Stimulated activated CD4-positive, alpha-beta T cell treated with anti-CD3 and anti-CD28 coated beads, Interleukin-4, amount 100 ng/mL, for 24 hours (primary cell): ENCODE data around the gene FBXW11.
"Not testable (repeated sequence)": the region's sequence is repeated elsewhere in the genome, so short reads cannot be mapped to it uniquely, and the experiment has no call there.

Experiments
- DNase-seq: peaks from one replicate; pipeline ENCODE4 v3.0.0-alpha.2; 2020

Gene FBXW11

GRCh38 chr5:171979606-171980005 lies 26.8 kb downstream of the FBXW11 start:
- DNase-seq: no peak

- DNase-seq: no peak
Measured at GRCh38 chr5:171978519-171978918, 27.9 kb downstream of the FBXW11 start.

GRCh38 chr5:171978016-171978415 lies 28.4 kb downstream of the FBXW11 start:
- DNase-seq: no peak

GRCh38 chr5:171977244-171977950 lies 29.0 kb downstream of the FBXW11 start:
- DNase-seq: not testable (repeated sequence)

GRCh38 chr5:171975877-171976667 lies 30.4 kb downstream of the FBXW11 start:
- no peak for DNase-seq

- no peak for DNase-seq
Measured at GRCh38 chr5:171975262-171975876, 31.1 kb downstream of the FBXW11 start.

GRCh38 chr5:171970826-171971225 lies 35.6 kb downstream of the FBXW11 start:
- DNase-seq: no peak

- DNase-seq: no peak
Measured at GRCh38 chr5:171969288-171969880, 37.1 kb downstream of the FBXW11 start.

- no peak for DNase-seq
Measured at GRCh38 chr5:171968531-171968930, 37.9 kb downstream of the FBXW11 start.

GRCh38 chr5:171966964-171967363 lies 39.5 kb downstream of the FBXW11 start:
- DNase-seq: no peak

GRCh38 chr5:171966270-171966669 lies 40.2 kb downstream of the FBXW11 start:
- DNase-seq: no peak

GRCh38 chr5:171965745-171966144 lies 40.7 kb downstream of the FBXW11 start:
- peak; percentile 61 for DNase-seq

GRCh38 chr5:171963416-171963815 lies 43.0 kb downstream of the FBXW11 start:
- DNase-seq: no peak

GRCh38 chr5:171961117-171961516 lies 45.3 kb downstream of the FBXW11 start:
- DNase-seq: peak; percentile 54

GRCh38 chr5:171957591-171958251 lies 48.7 kb downstream of the FBXW11 start:
- DNase-seq: peak; percentile 71

GRCh38 chr5:171956887-171957495 lies 49.4 kb downstream of the FBXW11 start:
- DNase-seq: no peak

- no peak for DNase-seq
Measured at GRCh38 chr5:171956314-171956713, 50.1 kb downstream of the FBXW11 start.

- DNase-seq: no peak
Measured at GRCh38 chr5:171955761-171956160, 50.7 kb downstream of the FBXW11 start.

GRCh38 chr5:171954721-171955120 lies 51.7 kb downstream of the FBXW11 start:
- no peak for DNase-seq

GRCh38 chr5:171953860-171954701 lies 52.4 kb downstream of the FBXW11 start:
- DNase-seq: no peak

GRCh38 chr5:171952021-171952420 lies 54.4 kb downstream of the FBXW11 start:
- no peak for DNase-seq
